GM21529 (cell line): ENCODE measurements around the gene CHMP4A.

ENCODE experiments used
- ATAC-seq: cut with Tn5 transposase; IDR thresholded peaks from one replicate; pipeline ENCODE4 v1.9.1; 2021; ENCODE audit not compliant: unreplicated experiment

The CHMP4A gene

GRCh38 chr14:24196071-24197055 is 16.9 kb downstream of the CHMP4A start:
- peak; percentile 35 for ATAC-seq

- peak; percentile 83 for ATAC-seq
Observed at GRCh38 chr14:24195186-24196070, 17.9 kb downstream of the CHMP4A start, which contains the start of gene TM9SF1. Gene TM9SF1 (minus strand): TSS chr14:24195441. CDS start chr14:24195019, 422 bp downstream.

GRCh38 chr14:24194873-24195185 is 18.5 kb downstream of the CHMP4A start:
- ATAC-seq = no peak

- ATAC-seq = no peak
Observed at GRCh38 chr14:24194186-24194872, 19.0 kb downstream of the CHMP4A start.

GRCh38 chr14:24192933-24193332 is 20.4 kb downstream of the CHMP4A start:
- ATAC-seq = no peak

- ATAC-seq = no peak
Observed at GRCh38 chr14:24190416-24190815, 22.9 kb downstream of the CHMP4A start.

DNA sequence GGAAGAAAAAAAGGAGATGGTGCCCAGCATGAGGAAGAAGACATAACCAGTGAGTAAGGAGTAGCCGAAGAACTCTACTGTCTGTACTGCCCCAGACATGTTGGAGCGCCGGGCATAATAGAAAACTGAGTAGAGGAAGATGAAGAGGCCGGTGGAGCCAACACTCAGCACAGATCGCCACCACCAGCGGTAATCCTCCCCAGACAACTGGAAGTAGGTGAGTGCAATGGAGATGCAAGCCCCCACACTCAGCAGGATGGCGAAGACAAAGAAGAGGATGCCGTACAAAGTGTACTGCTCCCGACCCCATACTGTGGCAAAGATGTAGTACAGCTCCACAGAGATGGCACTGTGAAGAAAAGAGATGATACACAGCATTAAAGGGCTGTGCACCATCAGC is 23.8 kb downstream of the CHMP4A start:
- no peak for ATAC-seq

DNA sequence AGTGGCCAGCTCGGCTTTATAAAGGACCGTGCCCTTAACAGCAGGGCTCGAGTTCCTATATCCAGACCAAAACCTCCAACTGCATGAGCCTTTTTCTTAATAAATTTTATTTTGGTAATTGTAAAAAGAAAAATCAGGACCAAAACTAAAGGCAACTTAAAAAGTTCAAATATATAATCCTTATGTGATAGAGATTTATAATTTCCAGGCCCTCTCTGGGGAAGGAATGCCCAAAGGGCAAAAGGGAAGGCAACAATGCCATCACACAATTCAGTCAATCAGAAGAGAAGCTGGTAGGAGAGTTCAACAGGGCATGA is 24.3 kb downstream of the CHMP4A start:
- ATAC-seq = no peak

DNA sequence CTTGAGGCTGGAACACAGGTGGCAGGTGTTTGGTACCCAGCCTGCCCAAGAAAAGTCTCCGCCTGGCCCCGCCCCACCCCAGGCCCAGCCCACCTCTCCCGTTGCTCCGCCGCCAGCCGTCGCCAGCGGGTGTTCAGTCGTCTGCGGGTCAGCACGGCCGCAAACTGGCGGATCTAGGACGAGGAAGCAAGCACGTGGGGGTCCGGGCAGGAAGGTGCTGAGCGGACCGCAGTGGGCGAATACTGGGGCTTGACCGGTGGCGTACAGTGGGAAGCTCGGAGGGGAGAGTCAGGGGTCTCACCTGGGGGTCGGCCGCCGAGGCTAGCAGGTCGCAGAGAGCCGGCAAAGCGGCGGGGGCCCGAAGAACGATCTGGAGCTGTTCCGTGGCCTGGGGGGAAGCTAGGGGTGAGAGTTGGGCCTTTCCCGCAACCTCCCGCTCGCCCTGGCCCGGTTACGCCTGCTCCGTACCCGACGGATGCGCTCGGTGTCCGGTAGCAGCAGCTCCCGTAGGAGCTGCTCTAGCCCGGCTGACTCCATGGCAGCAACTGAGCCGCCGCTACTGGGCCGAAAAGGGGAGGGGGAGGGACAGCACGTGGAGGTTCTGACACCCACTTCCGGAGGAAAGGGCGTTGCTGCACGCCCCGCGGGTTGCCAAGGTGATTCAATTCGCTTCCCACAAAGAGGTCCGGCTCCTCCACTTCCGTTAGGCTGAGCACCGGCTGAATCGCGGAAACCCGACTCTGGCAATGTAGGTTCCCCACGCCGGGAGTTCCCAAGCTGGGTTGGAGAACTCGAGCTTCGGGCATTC is 24.8 kb downstream of the CHMP4A start, which contains the start of gene IPO4:
Gene IPO4, minus strand, starts transcription at position 566 of the 808 bp plus-strand sequence. Its CDS starts 29 bp downstream, at position 537.
- ATAC-seq = peak; percentile 85

GRCh38 chr14:24187539-24187915 is 25.8 kb downstream of the CHMP4A start:
- ATAC-seq = no peak

- ATAC-seq = no peak
Observed at GRCh38 chr14:24186831-24187538, 26.3 kb downstream of the CHMP4A start.

DNA sequence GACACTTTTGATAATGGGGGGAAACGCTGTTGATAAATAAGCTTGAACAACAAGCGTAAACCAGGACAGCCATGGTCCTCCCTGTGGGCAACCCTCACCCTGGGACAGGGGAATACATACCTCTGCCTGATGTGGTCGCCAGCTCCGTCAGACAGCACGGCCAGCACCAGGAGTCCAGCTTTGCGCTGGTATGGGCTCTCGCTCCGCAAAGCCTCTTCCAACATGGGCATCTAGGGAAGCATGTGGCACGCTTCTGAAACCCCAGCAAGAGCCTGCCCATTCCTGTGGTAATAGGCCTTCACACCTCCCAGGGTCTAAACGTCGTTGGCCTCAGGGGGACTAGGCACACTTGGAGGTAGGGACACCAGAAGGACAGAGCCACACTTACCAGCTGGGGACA is 27.5 kb downstream of the CHMP4A start:
- no peak for ATAC-seq

- ATAC-seq = no peak
Observed at GRCh38 chr14:24185026-24185425, 28.3 kb downstream of the CHMP4A start.

GRCh38 chr14:24184104-24184970 is 29.0 kb downstream of the CHMP4A start:
- no peak for ATAC-seq

DNA sequence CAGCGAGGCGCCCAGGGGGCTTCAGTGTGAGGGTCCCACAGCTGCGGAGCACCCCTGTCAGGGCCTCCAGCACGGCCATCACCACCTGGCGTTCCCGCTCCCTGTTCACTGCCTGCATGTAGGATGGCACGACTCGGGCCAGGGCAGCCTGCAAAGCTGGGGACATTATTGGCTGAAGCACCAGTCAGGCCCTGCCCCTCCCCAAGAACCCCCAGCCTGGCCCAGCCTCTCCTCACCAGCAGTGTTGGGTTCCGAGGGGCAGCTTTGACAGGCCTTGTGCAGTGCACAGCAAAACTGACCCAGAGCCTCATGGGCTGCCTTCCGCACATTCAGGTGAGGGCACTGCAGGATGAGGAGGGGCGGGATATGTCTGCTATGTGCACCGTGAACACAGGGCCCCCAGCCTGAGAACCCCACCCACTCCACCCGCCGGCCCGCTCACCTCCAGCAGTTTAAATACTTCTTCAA is 30.2 kb downstream of the CHMP4A start:
- ATAC-seq = no peak

- ATAC-seq = no peak
Observed at GRCh38 chr14:24182110-24182882, 31.0 kb downstream of the CHMP4A start.

DNA sequence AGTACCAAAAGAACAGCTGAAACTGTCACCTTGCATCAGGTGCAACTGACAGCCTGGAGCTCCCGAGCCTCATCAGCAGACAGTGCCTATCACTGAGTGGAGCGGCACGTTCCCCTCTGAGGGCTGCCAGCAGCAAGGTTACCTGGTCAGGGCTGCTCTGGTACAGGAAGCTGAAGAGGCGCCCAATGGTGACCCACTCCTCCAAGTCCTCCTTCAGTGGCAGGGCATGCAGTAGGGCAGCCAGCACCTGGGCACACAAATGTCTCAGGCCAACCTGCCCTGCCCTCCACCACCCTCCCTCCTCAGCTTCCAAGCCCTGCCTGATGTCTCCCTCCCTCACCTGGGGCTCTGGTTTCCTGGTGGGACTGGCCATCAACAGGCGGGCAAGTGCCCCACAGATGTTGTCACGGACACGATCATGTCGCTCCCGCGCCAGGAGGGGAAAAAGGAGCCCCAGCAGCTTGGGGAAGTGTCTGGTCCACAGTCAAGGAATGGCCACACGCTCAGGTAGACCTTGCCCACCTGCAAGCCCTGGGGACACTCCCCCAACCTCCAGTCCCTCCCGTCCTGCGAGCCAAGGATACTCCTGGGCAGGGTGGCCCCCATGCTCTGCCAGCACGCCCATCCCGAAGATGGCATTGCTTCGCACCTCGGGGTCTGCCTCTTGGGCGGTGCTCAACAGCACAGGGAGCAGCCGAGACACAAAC is 31.8 kb downstream of the CHMP4A start:
- ATAC-seq = no peak
